Measurements from ENCODE around the gene POFUT1.
"Not testable (repeated sequence)": the region's sequence is repeated elsewhere in the genome, so short reads cannot be mapped to it uniquely, and the experiment has no call there.

The POFUT1 gene

GRCh38 chr20:32207626-32208498, at the start of gene POFUT1, which contains the start of gene PLAGL2:
Gene POFUT1 (plus strand): TSS chr20:32207880. CDS start chr20:32207942, 62 bp downstream.
Gene PLAGL2 (minus strand): TSS chr20:32207743. CDS start chr20:32202178, 5,565 bp downstream.
- peak; percentile 92 for DNase-seq

GRCh38 chr20:32158351-32158750, 49.3 kb upstream of the POFUT1 start:
- no peak for DNase-seq

- DNase-seq, result no peak
These were observed 48.6 kb upstream of the POFUT1 start for GRCh38 chr20:32158943-32159660.

GRCh38 chr20:32159766-32160221, 47.9 kb upstream of the POFUT1 start:
- DNase-seq, result no peak

GRCh38 chr20:32160341-32160740, 47.3 kb upstream of the POFUT1 start:
- no peak for DNase-seq

- no peak for DNase-seq
These were observed 45.3 kb upstream of the POFUT1 start for GRCh38 chr20:32162351-32162750.

- no peak for DNase-seq
These were observed 43.7 kb upstream of the POFUT1 start for GRCh38 chr20:32163951-32164350.

- no peak for DNase-seq
These were observed 42.5 kb upstream of the POFUT1 start for GRCh38 chr20:32164984-32165735.

- no peak for DNase-seq
These were observed 41.7 kb upstream of the POFUT1 start for GRCh38 chr20:32165836-32166545.

GRCh38 chr20:32167552-32167951, 40.1 kb upstream of the POFUT1 start:
- DNase-seq, result no peak

- DNase-seq, result no peak
These were observed 39.3 kb upstream of the POFUT1 start for GRCh38 chr20:32168184-32168910.

GRCh38 chr20:32177696-32178095, 30.0 kb upstream of the POFUT1 start:
- not testable (repeated sequence) for DNase-seq

- DNase-seq, result no peak
These were observed 28.2 kb upstream of the POFUT1 start for GRCh38 chr20:32179515-32179914.

- no peak for DNase-seq
These were observed 27.7 kb upstream of the POFUT1 start for GRCh38 chr20:32179934-32180333.

- DNase-seq, result no peak
These were observed 26.1 kb upstream of the POFUT1 start for GRCh38 chr20:32181606-32182005.

GRCh38 chr20:32183947-32184635, 23.6 kb upstream of the POFUT1 start:
- no peak for DNase-seq

GRCh38 chr20:32184961-32185603, 22.6 kb upstream of the POFUT1 start:
- no peak for DNase-seq

- DNase-seq, result no peak
These were observed 21.2 kb upstream of the POFUT1 start for GRCh38 chr20:32186506-32186905.

GRCh38 chr20:32188376-32189122, 19.1 kb upstream of the POFUT1 start:
- no peak for DNase-seq

GRCh38 chr20:32189123-32189410, 18.6 kb upstream of the POFUT1 start:
- no peak for DNase-seq

Data from hematopoietic multipotent progenitor cell treated with erythropoietin and hydrocortisone succinate and interleukin-3 and kit ligand, for 6 days (in vitro differentiated cells).